Testis (tissue), 3 donors: ENCODE results near the gene GRIK4. TPM values are rescaled to one million over a fixed set of nuclear protein-coding genes. Genes with fewer than 3 reads are reported as not detected.

Experiments used
- DNase-seq: peaks from one replicate; pipeline ENCODE4 v3.0.0-alpha.2; 2019
- H3K27ac ChIP-seq, 2 donors: fragments of 200-600 bp; sonication (generic); one replicate each; pipeline ENCODE4 v1.5.1; 2019
- H3K27me3 ChIP-seq: fragments of 200-600 bp; sonication (generic); one replicate; pipeline ENCODE4 v1.5.1; 2019
- H3K36me3 ChIP-seq: fragments of 200-600 bp; sonication (generic); one replicate; pipeline ENCODE4 v1.5.1; 2017; ENCODE audit warnings: low read depth; ENCODE audit errors: missing control alignments
- H3K4me1 ChIP-seq: fragments of 200-600 bp; sonication (generic); one replicate; pipeline ENCODE4 v1.5.1; 2019
- H3K4me3 ChIP-seq, 2 donors: fragments of 200-600 bp; sonication (generic); one replicate each; pipeline ENCODE4 v1.5.1; 2017 to 2019
- H3K9me3 ChIP-seq: fragments of 200-600 bp; sonication (generic); one replicate; pipeline ENCODE4 v1.5.1; 2017
- POLR2A ChIP-seq: fragments of 450-650 bp; IDR thresholded peaks from one replicate; pipeline ENCODE4 v1.6.1; 2017; ENCODE audit warnings: antibody characterized with exemption, mild to moderate bottlenecking, moderate library complexity
- WGBS, 2 donors: methylation state at CpG; one replicate each; pipeline ENCODE4 v1.1.5; 2018; 5-methylcytosine and 5-hydroxymethylcytosine counted together
- intact Hi-C: fragments of 100-400 bp; cut with DNase I; formaldehyde crosslinking; loops from one replicate; pipeline ENCODE4 v1.15.1; 2023; ENCODE audit warnings: low total_unique reads
- polyA plus RNA-seq: library from polyadenylated mRNA; stranded (reverse); fragments of 350-450 nt; fragmentation: Illumina TruSeq; extraction: RNeasy Lipid Tissue Mini Kit (QIAGEN cat#74804); gene quantifications from one replicate; pipeline ENCODE4 v1.2.3, GENCODE V29; 2014; ENCODE audit warnings: low read depth, low replicate concordance; ENCODE audit not compliant: insufficient read depth
- total RNA-seq, 2 donors: library from RNA; depleted of rRNA; stranded (reverse); fragments of >200 nt; gene quantifications; one replicate each; pipeline ENCODE4 v1.2.3, GENCODE V29; 2016
- TF ChIP-seq, protein P1 (sequence below), 3 experiments: fragments of 450-650 bp in 2 of 3; fragments of 200-600 bp in 1 of 3; sonication (generic) in 1 of 3; IDR thresholded peaks; one replicate each; pipeline ENCODE4 v1.5.1; 2016 to 2019; ENCODE audit warnings: antibody characterized with exemption in 3 of 3, mild to moderate bottlenecking in 2 of 3, moderate library complexity in 1 of 3

GRIK4 gene
- total and polyA plus RNA-seq, 3 donors from 2014 or later, result 2.6 to 3.0 (median 2.6) TPM

DNA sequence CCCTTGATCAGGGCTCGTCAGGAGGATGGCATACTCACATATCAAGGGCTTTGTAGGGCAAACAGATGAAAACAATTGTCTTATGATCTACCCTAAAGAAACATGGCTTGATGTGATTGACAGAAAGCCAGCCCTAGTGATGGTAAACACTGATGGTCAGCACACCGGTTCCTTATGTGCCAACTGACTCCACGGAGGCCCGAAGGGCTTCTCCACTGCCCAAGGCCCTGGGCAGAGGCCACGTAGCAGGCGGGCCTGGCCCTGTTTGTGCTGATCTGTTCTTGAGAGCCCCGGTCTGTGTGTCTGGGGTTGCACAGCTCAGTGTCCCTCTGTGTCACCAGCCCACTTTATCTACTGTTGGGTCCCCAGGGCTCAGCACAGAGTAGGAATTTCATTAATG, 115.2 kb downstream of the GRIK4 start:
- Histone ChIP-seq H3K27ac (no peak overlapping the region), H3K27me3 (no peaks in the 10 kb centered on the region), H3K9me3 (no peaks in the 10 kb centered on the region), H3K4me3 (no peak overlapping the region), H3K36me3 (no peaks in the 10 kb centered on the region), H3K4me1 (no peaks in the 10 kb centered on the region)
- WGBS, 2 donors, result 92 to 98% methylated on average over 7 of the region's 7 CpGs
- TF ChIP-seq, protein P1, sequence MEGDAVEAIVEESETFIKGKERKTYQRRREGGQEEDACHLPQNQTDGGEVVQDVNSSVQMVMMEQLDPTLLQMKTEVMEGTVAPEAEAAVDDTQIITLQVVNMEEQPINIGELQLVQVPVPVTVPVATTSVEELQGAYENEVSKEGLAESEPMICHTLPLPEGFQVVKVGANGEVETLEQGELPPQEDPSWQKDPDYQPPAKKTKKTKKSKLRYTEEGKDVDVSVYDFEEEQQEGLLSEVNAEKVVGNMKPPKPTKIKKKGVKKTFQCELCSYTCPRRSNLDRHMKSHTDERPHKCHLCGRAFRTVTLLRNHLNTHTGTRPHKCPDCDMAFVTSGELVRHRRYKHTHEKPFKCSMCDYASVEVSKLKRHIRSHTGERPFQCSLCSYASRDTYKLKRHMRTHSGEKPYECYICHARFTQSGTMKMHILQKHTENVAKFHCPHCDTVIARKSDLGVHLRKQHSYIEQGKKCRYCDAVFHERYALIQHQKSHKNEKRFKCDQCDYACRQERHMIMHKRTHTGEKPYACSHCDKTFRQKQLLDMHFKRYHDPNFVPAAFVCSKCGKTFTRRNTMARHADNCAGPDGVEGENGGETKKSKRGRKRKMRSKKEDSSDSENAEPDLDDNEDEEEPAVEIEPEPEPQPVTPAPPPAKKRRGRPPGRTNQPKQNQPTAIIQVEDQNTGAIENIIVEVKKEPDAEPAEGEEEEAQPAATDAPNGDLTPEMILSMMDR (IDR thresholded peaks at IDR 0.05), result no peak
- intact Hi-C loops, result no loop called here
- DNase-seq, result no peak

DNA sequence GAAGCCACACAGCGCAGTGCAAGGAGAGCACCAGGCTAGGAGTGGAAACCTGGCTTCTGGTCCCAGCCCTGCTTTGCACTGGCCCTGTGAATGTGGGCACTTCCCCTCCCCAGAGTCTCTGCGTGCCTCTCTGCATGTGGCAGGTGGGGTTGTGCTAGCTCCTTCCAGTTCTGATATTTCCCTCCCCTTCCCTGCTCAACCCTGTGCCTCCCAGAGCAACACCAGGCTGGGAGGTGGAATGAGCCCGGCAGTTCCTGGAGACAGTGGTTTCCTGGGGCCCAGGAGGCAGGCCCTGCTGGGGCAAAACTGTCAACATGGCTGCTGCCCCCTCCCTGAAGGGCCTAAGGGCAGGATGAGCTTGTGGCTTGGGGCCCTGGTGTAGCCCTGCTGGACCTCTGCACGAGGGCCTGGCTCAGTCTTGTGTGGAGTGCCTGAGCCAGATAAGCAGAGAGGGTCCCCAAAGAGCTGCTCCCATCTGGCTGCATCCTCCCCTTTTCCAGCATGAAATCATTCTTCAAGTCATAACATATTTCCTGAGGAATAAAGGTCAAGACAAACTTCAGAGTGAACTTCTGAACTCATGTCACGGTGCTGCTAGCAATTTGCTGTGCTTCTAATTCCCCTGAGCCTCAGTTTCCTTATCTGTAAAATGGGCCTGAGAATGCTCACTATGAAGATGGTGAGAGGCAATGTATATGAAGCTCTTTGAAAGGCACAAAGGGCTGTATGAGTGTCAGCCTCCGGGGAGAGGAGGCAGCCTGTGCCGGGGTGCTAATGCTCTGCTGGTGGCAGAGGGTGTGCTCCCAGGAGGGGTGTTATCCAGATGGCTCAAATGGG, 116.0 kb downstream of the GRIK4 start:
- Histone ChIP-seq H3K4me1 (no peaks in the 10 kb centered on the region), H3K36me3 (no peaks in the 10 kb centered on the region), H3K9me3 (no peaks in the 10 kb centered on the region), H3K4me3 (no peak overlapping the region), H3K27me3 (no peaks in the 10 kb centered on the region), H3K27ac (no peak overlapping the region)
- intact Hi-C loops, result no loop called here
- DNase-seq, result no peak
- 77 to 81% methylated on average over 5 to 7 of the region's 7 CpGs for WGBS, 2 donors
- TF ChIP-seq, protein P1 (IDR thresholded peaks at IDR 0.05), result no peak
- no peak for TF ChIP-seq POLR2A

DNA sequence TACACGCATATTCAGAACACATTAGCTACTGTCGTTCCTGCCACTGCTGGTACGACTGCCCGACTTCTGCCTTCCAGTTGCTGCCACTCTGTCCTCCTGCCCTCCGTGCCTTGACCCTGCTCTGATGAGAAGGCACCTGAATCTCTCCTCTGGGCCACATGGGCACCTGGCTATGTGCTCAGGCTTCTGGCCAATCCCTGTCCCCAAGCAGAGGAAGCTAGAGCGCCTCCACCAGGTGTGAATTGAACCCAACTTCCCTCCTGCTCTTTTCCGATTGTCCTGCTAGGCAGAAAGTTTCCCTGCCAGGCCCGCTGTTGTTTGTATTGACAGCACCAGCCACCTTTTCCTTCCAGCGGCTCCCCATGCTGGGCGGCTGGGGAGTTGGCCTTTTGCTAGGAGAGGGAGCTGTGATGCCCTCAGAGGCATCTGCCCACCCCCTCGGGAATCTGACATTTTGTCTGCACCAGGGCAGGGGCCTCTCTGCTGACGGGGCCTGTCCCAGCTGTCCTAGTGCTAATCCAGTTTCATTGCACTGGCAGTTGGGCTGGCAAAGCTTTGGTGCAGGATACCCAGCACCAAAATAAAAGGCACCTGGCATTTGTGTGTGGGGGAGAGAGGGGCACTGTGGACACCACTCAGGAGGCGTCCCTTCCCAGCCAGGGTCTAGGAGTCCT, 118.0 kb downstream of the GRIK4 start:
- intact Hi-C loops, result no loop called here
- H3K4me3 ChIP-seq, result no peak overlapping the region
- whole genome bisulfite sequencing, 2 donors, result 83 to 92% methylated on average over 13 of the region's 13 CpGs
- no peaks in the 10 kb centered on the region for H3K4me1 ChIP-seq
- no peaks in the 10 kb centered on the region for H3K9me3 ChIP-seq
- H3K27ac ChIP-seq, result no peak overlapping the region
- H3K36me3 ChIP-seq, result no peaks in the 10 kb centered on the region
- no peaks in the 10 kb centered on the region for H3K27me3 ChIP-seq
- TF ChIP-seq POLR2A, result no peak
- DNase-seq, result no peak

DNA sequence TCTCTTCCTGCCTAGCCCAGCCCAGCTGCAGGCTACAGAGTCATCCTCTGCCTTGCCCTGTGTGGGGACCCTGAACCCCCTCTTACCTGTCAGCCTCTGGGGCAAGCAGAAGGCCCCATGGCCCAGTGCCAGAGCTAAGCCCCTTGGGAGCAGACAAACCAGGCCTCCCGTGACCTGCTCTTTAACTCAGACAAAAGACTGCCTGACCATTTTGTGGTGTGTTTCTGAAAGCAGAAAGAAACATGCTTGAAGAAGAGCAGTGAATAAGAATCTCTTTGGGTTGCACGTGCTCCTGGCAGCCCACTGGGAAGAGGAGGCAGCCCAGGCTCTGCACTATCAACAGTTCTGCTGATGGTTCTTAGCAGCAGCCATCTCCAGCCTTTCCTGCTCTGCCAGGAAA, 118.6 kb downstream of the GRIK4 start:
- Histone ChIP-seq H3K4me3 (no peak overlapping the region), H3K9me3 (no peaks in the 10 kb centered on the region), H3K27me3 (no peaks in the 10 kb centered on the region), H3K27ac (no peak overlapping the region), H3K36me3 (no peaks in the 10 kb centered on the region), H3K4me1 (no peaks in the 10 kb centered on the region)
- no peak for TF ChIP-seq POLR2A
- TF ChIP-seq, protein P1 (IDR thresholded peaks at IDR 0.05), result no peak
- no peak for DNase-seq
- intact Hi-C loops, result no loop called here
- WGBS, 2 donors, result 44 to 53% methylated on average over 2 of the region's 2 CpGs

DNA sequence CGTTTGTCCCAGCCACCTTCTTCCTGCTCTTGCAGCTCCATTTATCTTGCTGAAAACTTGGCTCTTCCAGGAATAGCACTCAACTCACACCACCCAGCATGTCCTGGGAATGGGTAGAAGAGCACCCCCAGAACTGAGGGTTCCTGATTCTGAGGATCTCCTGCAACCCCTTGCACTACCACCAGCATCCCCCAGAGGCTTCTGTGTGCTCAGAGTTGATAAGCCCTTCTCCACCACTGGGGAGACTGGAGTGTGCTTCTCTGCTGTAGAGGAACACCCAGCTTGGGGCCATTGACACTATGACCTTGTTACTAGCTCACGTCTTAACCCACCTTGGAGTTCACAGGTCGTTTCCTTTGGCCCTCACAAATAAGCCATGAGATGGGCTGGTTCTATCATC, 121.0 kb downstream of the GRIK4 start:
- Histone ChIP-seq H3K27ac (no peak overlapping the region), H3K9me3 (no peaks in the 10 kb centered on the region), H3K4me1 (no peaks in the 10 kb centered on the region), H3K27me3 (no peaks in the 10 kb centered on the region), H3K36me3 (no peaks in the 10 kb centered on the region), H3K4me3 (no peak overlapping the region)
- no peak for TF ChIP-seq POLR2A
- TF ChIP-seq, protein P1 (IDR thresholded peaks at IDR 0.05), result no peak
- intact Hi-C loops, result no loop called here
- 75 to 79% methylated on average over 3 of the region's 3 CpGs for WGBS, 2 donors
- DNase-seq, result no peak
